Fibroblast of the conjunctiva (primary cell): ENCODE data around the gene HDHD3.
"Not testable (repeated sequence)": the region's sequence is repeated elsewhere in the genome, so short reads cannot be mapped to it uniquely, and the experiment has no call there.

ENCODE experiments used
- DNase-seq: peaks from one replicate; pipeline ENCODE4 v3.0.0-alpha.2; 2010; ENCODE audit warnings: low read depth

The HDHD3 gene, protein sequence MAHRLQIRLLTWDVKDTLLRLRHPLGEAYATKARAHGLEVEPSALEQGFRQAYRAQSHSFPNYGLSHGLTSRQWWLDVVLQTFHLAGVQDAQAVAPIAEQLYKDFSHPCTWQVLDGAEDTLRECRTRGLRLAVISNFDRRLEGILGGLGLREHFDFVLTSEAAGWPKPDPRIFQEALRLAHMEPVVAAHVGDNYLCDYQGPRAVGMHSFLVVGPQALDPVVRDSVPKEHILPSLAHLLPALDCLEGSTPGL

DNA sequence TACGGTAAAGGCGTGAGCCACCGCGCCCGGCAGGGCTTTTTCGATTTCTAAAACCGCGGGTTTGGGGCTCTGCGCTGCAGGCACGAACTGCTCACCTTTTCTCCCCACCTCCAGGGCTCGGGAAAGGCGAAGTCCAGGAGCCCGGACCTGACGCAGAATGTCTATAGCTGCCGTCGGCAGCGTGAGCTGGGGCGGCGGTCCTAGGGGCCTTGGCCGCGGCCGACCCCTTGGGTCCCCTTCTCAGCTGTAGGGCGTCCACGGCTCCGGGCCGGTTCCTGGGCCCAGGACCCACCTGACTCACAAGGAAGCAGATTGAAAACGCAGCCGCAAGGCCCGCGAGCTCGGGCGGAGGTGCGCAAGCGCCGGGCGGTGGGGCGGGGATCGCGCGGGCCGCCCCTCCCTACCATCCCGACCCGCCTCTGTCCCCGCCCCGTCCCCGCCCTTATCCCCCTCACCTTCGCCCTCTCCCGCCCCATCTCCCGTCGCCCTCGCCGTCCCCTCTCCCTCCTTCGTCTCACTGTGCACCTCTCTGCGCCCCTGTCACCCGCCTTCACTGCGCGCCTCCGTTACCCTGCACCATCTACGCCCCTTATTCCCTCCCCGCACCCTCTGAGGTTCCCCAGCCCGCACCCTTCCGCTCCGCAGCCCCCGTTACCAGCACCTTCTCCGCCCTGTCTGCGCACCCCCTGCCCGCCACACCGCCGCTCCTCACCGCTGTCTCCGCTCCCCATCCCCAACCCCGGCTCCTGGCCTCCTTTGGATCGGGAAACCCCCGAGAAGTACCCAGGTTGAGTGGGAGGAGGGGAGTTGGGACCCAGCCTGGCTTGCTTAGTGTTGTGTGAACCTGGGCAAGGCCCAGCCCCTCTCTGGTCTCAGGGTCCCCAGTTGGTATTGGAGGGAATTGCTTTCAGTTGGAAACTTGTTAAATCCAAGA is at the start of gene HDHD3:
TSS of gene HDHD3 (minus strand) at position 353 of the 934 bp plus-strand sequence. CDS start 2,632 bp downstream, outside the sequence.
- DNase-seq, result peak; percentile 31

DNA sequence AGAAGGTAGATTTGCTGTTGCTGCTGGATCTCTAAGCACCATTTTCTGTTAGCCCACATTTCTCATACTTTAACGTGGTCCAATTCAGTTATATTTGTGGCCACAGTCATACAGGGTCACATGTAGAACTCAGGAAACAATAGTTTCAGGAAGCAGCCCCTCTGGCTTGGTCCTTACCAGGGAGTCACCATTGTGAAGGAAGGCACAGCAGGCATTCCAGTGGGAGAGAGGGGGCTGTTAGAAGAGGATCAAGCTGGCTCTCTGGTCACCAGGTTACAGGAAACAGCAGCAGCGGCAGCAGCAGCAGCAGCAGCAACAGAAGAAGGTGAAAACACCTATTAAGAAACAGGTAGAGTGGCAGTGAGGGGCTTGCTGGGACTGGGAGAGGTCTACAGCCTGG is 48.3 kb upstream of the HDHD3 start:
- no peak for DNase-seq

DNA sequence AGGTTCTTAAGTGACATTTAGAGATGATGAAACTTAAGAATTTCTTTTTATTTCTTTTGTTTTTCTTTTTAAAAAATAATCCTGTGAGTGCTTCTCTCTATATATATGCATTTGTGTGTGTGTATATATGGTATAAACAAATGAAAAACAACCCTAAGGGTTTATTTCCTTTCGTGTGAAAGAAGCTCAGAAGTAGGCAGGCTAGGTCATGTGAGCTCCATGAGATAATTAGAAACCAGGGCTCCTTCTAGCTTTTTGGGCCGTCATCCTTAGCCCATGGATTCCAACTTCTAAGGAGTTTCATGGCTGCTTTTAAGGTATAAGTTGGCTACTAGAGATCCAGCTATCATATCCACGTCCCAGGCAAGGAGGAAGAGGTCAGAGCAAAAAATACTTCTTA is 44.9 kb upstream of the HDHD3 start:
- DNase-seq, result no peak

DNA sequence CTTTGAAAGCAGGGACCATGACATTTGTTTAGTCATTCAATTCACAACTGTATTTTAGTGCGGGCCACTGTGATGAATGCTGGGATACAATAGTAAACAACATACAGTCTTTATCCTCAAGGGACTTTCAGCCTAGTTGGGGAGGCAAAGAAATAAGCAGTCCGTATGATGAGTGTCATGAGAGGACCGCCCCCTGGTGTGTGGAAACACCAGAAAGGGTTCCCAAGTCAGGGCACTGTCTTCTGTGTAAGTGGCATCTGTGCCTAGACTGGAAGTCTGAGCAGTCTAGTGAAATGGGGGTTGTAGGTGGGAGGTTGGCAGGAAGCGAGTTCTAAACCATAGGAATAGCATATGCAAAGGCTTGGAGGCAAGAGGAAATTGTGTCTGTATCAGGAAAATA is 40.6 kb upstream of the HDHD3 start:
- no peak for DNase-seq

DNA sequence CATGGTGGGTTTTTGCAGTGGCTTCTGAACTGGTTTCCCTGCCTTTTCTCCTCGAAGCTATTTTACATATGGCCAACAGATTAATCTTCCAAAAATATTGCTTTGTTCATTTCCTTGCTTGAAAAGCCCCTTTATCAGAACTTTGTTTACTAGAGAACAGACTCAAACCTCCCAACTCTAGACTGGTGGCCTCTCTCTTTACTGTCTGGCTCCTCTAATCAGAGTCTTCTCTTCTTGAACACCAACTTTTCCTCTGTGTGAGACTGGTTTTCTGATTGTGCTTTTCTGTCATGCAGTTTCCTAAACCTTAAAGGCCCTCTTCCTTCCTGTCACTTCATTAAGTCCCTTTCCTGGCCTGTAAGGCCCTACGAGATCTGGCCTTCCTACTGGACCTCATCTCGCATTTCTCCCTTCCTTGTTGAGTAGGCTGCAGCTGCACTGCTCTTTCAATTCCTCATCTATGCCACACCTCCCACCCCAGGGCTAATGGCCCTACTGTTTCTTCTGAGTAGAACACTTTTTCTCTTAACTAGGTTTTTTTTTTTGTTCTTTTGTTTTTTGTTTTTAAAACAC is 39.4 kb upstream of the HDHD3 start:
- no peak for DNase-seq

DNA sequence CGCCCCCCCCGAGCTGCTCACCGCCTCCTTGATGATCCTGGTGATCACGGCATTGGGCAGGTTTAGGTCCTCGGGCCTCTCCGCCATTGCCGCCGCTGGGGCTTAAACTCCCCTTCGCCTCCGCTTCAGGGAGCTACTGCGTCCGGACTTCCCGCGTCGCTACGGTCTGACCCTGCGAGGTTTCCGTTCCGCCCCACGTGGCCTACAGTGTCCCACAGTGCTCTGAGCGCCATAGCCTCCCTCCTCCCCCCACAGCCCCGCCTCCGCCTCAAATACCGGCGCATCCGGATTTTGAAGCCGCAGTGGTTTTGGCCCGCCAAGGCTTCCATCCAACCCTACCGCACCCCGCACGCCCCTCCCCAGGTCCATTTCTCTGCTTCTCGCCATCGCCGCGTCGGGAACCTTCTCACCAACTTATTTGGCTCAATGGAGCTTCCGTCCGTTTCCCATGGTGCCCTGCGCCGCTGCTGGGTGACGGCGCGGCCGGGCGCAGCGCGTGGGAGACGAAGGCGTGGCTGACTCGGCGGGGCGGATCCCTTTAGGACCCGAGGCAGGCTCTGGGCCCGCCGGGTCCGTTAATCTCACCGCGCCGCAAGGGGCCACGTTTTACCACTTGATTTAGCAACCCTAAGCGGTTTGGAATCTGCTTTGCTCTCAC is 33.5 kb upstream of the HDHD3 start, which contains the start of the genes C9orf43 and POLE3:
TSS of gene C9orf43 (plus strand) at position 541 of the 658 bp plus-strand sequence. CDS start 2,747 bp downstream, outside the sequence.
TSS of gene POLE3 (minus strand) at position 469 of the 658 bp plus-strand sequence. CDS start at position 87, 382 bp downstream.
- DNase-seq, result peak; percentile 90

DNA sequence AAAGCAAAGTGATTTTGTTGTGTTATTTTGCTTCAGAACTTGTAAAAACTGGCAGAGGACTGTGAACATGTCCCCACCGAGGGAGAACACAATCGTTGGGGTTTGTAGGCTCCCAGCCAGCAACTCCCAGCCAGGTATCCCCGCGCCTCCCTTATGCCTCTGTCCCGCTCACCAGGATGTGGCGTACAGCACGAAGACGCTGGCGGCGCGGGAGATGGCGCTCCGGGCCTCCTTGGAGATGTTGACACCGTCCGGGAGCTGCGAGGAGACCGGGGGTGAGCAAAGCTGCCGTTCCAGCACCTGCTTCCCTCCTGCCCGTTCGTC is 33.1 kb upstream of the HDHD3 start:
- DNase-seq, result no peak

DNA sequence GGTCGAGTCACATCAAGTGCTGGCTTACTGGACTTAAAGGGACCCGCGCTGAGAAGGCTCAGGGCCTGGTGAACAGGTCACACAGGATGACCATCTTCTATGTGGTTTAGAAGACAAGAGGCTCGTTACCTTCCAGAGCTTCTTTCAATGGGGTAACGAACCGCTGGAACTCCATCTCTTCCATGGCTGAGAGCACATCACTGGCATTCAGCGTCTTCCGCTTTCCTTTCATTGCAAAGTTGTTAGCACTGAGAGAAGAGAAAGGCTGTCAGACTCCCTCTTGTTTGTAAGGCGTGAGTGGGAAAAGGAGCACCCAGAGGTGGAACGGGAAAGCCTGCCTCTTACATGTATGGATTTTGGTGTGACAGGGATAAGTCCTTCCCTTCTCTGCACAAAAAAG is 32.7 kb upstream of the HDHD3 start:
- no peak for DNase-seq

DNA sequence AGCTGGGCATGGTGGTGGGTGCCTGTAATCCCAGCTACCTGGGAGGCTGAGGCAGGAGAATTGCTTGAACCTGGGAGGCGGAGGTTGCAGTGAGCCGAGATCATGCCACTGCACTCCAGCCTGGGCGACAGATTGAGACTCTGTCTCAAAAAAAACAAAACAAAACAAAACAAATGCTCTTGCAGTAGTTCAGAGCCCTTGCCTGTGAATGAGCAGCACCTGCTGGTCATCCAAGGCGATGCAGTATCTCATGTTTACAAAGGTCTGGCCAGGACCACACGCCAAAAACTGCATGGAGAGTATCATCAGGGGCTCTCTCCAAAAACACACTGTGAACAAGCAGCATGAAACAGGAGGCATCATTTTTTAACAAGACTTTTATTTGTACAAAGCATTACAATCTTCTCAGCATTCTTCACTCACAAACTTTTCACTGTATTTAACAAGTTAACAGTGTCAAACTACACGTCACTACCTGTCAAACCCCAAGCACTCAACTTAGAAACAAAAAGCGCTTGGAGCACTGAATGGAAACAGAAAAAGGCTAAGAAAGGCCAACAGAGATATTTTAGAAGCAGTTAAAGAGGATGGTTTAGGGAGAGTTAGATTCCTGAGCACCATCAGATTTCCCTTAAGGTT is 30.2 kb upstream of the HDHD3 start:
- peak; percentile 65 for DNase-seq

DNA sequence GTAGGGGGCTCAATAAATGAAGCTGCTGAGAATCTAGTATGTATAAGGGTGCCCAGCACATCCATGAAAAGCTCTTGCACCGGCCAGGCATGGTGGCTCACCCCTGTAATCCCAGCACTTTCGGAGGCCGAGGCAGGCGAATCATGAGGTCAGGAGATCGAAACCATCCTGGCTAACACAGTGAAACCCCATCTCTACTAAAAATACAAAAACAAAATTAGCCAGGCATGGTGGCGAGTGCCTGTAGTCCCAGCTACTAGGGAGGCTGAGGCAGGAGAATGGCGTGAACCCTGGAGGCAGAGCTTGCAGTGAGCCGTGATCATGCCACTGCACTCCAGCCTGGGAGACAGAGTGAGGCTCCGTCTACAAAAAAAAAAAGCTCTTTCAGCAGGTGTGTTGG is 29.6 kb upstream of the HDHD3 start:
- not testable (repeated sequence) for DNase-seq

DNA sequence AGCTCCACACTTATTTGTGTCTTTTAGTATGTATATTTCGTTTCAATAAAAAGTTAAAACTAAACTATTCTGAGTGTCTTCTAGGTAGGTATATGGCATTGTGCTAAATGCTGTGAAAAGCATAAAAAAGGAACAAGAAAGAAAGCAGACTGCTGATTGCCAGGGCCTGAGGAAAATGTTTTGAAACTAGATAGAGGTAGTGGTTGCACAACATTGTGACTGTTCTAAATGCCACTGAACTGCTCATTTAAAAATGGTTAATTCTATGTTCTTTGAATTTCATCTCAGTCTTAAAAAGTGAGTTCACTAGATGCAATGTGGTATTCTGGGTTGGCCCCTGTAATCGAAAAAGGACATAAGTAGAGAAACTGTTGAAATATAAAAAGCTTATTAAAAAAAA is 26.9 kb upstream of the HDHD3 start:
- DNase-seq, result no peak

DNA sequence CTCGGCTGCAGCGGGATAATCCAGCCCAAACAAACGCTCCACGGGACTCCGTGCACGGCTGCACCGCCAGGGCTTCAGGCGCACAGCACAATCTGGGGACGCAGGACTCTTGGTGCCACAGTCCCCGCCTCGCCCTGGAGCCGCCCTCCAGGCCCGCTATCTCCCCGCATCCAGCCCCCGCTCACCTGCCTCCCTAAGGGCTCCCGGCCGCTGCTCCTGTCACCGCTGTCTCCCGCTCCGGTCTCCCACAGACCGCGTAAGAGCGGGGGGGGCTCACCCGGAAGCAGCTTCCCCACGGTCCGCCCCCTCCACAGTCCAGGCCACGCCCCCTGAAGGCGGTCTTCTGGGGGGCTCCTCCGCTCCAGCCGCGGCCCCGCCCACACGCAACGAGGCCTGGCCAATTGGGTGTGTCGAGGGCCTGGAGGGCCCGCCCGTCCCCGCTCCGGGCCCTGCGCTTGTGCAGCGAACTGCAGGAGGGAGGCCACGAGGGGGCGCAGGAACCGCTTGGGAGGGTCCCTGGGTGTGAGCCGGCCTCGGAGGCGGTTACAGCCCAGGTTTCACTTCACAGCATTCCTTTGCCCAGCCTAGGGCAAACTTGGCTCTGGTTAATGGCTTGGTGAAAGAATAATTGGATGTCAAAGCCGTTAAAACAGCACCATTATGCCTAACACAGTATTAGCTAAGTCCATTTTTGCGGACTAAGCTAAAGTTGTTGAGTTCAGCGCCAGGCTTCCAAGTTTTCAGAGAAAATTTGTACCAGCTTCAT is 24.4 kb upstream of the HDHD3 start, which contains the start of gene ALAD:
TSS of gene ALAD (minus strand) at position 258 of the 766 bp plus-strand sequence. CDS start 7,725 bp downstream, outside the sequence.
- peak; percentile 97 for DNase-seq

DNA sequence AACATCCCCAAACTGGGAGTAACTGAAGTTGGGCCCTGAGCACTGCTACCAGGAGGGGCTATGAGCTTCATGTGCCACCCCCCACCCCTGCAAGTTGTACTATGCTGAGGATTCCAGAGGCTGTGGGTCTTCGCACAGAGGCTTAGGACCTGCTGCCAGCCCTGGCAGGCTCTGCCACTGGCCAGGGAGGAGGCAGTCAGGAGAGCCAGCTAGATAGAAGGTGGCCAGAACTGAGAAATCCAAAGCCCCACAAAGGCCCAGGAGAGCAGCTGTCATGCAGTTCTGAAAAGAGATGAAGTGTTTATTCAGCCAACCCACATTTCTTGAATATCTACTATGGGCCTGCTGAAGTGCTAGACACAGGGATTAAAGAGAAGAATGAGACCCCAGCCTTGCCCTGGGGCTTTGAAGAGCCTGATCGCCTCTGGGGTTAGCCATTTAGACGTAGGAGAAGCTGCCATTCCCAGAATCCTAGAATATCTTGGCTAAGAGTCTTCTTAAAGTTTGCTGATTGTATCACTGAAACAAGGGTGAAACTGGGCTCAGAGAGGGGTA is 22.9 kb upstream of the HDHD3 start:
- no peak for DNase-seq

DNA sequence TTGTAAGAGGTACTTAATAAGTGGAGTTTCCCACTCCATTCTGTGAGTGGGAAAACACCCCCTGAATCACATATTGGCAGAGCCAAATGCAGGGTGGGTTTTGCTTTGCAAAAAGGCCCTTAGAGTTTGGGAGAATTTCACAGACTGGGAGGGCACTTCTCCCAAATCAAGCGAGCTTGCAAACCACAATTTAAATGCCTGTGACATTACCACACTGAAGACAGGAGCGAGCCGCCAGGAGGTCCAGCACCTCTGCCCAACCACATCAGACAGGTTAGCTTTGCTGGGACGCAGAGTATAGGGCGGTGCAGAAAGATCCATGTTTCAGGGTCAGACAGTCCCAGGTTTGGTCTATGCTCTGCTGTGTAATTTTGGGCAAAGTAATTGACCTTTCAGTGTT is 22.0 kb upstream of the HDHD3 start:
- DNase-seq, result no peak

DNA sequence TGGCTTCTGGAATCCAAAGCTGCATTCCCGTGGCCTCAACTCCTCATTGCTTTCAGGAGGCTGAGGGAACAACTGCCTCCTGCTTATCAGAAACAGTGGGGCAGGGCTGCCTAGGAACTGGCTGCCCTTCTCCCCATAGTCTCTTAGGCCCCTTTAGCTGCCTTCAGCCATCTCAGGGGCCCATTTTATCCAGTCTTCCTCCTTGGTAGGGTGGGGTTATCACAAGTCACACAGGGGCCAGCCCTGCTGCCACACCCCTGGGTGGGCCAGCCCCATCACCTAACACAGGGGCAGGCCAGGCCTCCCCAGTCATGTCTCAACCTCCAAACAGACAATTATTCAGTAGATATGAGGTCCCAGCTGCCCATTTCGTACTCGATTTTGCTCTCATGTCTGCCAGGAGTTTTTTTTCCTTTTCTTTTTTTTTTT is 20.4 kb upstream of the HDHD3 start:
- no peak for DNase-seq

DNA sequence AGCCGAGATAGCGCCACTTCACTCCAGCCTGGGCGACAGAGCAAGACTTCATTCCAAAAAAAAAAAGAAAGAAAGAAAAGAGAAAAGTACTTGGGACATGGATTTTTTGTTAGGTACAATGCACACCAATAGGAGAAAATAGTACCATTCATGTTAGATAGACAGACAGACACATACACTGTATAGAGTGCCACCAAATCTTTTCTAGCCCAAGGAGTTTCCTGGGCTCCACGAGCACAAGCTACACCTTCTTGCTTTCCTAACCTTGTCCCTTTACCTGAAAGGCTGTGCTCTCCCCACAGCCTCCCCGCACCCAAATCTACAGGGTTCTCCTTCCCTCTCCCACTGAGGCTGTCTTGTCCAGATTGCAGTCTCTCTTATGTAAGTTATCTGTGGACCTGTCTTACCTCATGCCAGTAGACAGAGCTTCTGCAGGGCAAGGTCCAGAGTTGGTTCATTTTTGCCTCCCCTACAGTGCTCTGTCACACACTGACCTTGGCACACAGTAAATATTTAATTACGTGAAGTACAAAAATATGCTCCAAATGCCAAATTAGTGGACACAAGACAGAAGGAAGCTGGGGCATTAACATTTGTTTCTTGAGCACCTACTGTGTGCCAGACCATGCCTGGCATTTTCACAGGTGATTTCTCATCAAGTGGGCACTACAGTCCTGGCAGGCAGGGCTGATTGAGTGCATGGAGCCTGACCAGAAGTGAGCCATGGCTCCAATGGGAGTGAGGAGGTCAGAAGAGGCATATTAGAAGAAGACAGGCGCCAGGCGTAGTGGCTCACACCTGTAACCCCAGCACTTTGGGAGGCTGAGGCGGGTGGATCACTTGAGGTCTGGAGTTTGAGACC is 18.4 kb upstream of the HDHD3 start:
- DNase-seq, result no peak

DNA sequence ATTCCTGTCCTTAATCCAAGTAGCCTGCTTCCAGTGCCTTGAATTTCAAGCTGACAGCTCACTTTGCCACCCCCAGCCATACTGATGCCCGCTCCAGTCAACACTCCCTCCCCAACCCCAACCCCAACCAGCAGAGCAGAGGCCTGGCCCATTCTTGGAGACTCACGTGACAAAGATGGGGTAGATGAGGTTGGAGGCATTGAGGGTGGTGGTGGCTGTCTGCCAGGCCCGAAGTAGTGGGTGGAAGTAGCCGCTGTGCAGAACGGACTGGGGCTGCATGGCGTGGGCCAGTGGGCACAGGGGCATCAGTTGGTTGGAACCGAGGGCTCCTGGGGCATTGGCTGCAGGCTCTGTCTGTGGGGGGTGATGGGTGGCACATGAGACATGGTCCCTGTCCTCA is 16.5 kb upstream of the HDHD3 start:
- no peak for DNase-seq

DNA sequence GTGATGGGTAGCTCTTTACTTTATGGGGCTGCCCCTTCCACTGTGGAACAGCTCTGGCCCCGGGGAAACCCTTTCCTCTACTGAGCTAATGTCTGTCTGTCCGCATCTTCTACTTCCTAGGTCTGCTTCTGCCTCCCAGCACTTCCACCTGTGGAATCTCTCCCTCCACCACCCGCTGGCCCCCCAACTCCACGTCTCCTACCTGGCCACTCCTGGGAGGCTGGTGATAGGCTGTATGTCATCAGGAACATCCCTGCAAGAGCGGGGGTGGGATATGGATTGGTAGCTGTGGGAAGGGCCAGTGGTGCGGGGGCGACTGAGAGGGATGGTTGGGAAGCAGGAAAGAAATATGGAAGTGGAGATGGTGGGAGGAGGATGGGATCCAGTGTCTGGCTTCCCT is 15.1 kb upstream of the HDHD3 start:
- no peak for DNase-seq

DNA sequence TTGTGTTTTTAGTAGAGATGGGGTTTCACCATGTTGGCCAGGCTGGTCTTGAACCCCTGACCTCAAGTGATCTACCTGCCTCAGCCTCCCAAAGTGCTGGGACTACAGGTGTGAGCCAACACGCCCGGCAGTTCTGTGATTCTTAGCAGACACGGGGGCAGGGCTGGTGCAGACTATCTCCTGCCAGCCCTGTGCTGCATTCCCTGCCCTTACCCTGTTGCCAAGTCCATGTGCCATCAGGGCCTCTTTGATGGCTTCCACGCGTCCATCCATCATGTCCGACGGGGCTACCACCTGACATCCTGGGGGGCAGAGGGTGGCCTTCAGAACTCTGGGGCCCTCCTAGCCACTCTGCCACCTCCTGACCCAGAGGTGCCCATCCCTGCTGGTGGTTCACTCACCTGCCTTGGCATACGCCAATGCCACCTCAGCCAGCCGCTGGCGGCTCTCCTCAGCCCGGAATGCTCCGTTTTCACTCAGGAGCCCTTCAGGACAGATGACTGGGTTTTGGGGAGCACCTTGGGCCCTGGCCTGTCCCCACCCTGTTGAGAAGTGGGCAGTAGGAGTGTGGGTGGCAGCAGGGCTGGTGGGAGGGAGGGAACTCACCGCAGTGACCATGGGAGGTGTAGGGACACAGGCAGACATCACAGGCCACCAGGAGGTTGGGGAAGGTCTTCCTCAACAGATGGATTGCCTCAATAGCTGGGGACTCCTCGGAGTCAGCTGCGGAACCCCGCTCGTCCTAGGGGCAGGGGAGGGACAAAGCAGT is 13.6 kb upstream of the HDHD3 start:
- no peak for DNase-seq
